Mesodermal cell (in vitro differentiated cells): ENCODE data around the gene CD82.

Experiments
- H3K27ac ChIP-seq: 2 replicates; pipeline ENCODE4 v1.7.0; 2013; ENCODE audit warnings: mild to moderate bottlenecking, low read depth, low read length, moderate library complexity; ENCODE audit not compliant: severe bottlenecking
- H3K36me3 ChIP-seq: 2 replicates; pipeline ENCODE4 v1.7.1; 2013; ENCODE audit warnings: mild to moderate bottlenecking, low read length, moderate library complexity; ENCODE audit not compliant: control insufficient read depth, insufficient read depth
- H3K4me1 ChIP-seq: one replicate; pipeline ENCODE4 v1.7.1; 2013; ENCODE audit warnings: mild to moderate bottlenecking, low read length; ENCODE audit not compliant: insufficient read depth, control insufficient read depth, poor library complexity, severe bottlenecking
- H3K4me3 ChIP-seq: 2 replicates; pipeline ENCODE4 v1.7.0; 2013; ENCODE audit warnings: low read length, control low read depth, mild to moderate bottlenecking; ENCODE audit not compliant: insufficient read depth, poor library complexity, severe bottlenecking; ENCODE audit errors: extremely low read depth
- H3K9me3 ChIP-seq: 2 replicates; pipeline ENCODE4 v1.7.1; 2013; ENCODE audit warnings: mild to moderate bottlenecking, low read length, moderate library complexity; ENCODE audit not compliant: control insufficient read depth
- WGBS, 2 experiments: methylation state at CpG; one replicate each; pipeline ENCODE4 v1.1.5; 2013; ENCODE audit warnings: missing lambda C conversion rate in 2 of 2; ENCODE audit not compliant: insufficient coverage in 2 of 2; 5-methylcytosine and 5-hydroxymethylcytosine counted together

Gene CD82

DNA sequence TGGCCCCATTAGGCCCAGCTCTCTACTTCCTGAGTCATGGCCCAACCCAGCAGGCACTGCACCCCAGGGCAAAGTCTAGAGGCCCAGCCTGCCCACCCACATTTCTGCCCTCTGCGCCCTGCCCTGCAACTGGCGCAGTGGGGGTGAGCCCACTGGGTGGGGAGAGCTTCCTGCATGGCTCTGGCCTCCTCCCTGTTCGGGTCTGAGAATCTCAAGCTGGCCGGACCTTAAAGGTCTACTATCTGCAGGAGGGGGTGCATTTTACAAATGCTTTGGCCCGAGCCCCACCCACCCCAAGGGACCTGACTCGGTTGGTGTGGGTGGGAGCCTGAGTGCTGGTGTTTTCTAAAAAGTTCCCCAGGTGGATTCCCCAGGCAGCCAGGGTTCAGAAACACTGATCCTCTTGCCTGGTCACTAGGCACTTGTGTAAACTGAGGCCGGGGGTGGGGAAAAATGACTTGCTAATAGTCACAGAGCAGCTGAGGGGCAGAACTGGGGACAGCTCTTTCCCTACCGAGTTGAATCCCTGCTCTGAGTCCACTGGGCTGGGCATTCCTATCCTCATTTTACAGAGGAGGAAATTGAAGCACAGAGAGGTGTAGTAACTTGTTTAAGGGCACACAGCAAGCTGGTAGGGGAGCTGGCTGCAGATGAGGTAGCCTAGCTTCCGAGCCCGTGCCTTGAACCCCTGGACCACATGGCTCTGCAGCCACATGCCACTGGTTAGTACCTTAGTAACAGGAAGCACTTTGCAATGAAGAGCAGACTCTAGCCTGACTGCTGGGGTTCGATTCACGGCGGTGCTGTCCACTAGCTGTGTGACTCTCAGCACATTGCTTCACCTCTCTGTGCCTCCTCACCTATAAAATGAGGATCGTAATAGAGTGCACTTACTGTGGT, 36.3 kb downstream of the CD82 start:
- Histone ChIP-seq H3K36me3 (no peaks in the 10 kb centered on the region), H3K4me1 (peaks cover 7% of the 10 kb centered on the region), H3K27ac (no peak overlapping the region), H3K4me3 (no peak overlapping the region), H3K9me3 (no peaks in the 10 kb centered on the region)
- WGBS, 2 experiments: 82 to 92% methylated on average over 8 to 9 of the region's 14 CpGs

DNA sequence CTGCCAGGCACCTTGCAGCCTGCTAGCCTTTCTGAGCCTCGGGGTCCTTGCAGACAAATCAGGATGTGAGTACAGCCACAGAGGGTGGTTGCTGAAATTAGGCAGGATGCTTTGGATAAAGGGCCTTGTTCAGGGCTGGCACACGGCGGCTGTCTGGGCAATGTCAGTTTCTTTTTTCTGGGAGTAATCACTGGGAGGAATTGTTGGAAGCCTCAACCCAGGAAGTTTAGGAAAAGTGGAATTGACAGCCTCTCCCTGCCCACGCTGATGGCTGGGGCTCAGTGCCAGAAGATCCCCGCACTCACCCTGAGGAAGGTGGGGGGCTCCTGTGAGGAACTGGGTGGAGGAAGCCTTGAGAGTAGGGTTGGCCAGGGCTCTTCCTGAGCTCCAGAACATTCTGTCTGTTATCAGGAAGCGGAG, 37.4 kb downstream of the CD82 start:
- H3K36me3 ChIP-seq: no peaks in the 10 kb centered on the region
- H3K4me1 ChIP-seq: peaks cover 7% of the 10 kb centered on the region
- 80 to 84% methylated on average over 5 to 6 of the region's 6 CpGs for WGBS, 2 experiments
- no peak overlapping the region for H3K4me3 ChIP-seq
- no peaks in the 10 kb centered on the region for H3K9me3 ChIP-seq
- no peak overlapping the region for H3K27ac ChIP-seq

DNA sequence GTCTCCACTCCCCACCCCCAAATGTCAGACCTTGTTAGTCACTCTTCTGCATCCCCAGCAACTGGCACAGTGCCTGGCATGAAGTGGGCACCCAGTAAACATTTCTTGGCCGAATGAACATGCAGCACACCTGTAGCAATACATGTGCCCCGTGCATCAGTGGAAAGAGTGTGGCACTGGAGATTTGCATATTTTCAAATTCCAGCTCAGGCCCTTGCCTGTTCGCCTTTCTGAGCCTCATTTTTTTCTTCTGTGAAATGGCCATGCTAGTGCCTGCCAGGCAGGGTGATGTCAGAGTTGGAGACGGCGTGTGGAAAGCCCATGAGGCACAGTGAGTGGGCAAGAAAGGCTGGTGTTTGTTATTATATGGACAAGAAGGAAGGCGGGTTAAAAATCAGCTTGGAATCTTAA, 38.7 kb downstream of the CD82 start:
- Histone ChIP-seq H3K4me3 (no peak overlapping the region), H3K9me3 (no peaks in the 10 kb centered on the region), H3K27ac (no peak overlapping the region), H3K36me3 (no peaks in the 10 kb centered on the region), H3K4me1 (peaks cover 7% of the 10 kb centered on the region)
- WGBS, 2 experiments: 88 to 91% methylated on average over 5 to 6 of the region's 6 CpGs

DNA sequence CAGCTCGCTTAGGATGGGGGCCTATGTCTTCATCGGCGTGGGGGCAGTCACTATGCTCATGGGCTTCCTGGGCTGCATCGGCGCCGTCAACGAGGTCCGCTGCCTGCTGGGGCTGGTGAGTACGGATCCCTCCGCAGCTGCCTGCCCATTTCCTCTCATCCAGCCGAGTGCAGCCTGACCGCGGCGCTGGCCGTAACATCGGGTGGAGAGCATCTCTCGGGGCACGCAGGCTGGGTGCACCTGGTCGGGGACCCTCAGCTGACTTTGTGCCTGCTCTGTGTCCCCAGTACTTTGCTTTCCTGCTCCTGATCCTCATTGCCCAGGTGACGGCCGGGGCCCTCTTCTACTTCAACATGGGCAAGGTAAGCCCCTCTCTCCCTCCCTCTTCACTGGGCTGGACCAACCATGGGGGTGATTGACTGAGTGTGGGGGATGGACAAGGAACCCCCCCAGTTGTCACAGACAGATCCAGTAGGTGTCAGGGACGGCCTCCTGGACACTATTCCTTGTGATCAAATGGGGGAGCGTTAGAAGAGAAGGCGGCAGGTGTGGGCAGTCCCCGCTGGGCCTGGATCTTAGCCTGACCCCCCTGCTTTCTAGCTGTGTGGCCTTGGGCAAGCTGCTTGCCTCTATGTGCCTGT, 39.7 kb downstream of the CD82 start:
- no peak overlapping the region for H3K4me3 ChIP-seq
- 88 to 90% methylated on average over 23 of the region's 25 CpGs for WGBS, 2 experiments
- no peak overlapping the region for H3K27ac ChIP-seq
- H3K4me1 ChIP-seq: peaks cover 7% of the 10 kb centered on the region
- no peaks in the 10 kb centered on the region for H3K9me3 ChIP-seq
- no peaks in the 10 kb centered on the region for H3K36me3 ChIP-seq

DNA sequence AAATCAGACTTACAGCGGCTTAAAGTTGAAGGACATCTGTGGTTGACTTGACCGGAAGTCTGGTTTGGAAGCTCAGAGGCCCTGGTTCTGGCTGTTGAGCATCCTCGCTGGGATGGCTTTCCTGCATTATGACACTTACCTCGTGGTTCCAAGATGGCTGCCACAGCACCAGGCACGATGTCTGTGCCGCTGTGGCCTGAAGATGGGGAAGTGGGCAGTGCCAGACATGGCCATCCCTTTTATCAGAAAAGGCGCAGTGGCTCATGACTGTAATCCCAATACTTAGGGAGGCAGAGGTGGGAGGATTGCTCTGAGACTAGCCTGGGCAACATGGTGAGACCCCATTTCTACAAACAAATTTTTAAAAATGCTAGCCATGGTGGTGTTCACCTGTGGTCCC, 40.5 kb downstream of the CD82 start:
- Histone ChIP-seq H3K4me3 (no peak overlapping the region), H3K36me3 (no peaks in the 10 kb centered on the region), H3K9me3 (no peaks in the 10 kb centered on the region), H3K27ac (no peak overlapping the region), H3K4me1 (peaks cover 7% of the 10 kb centered on the region)
- 95 to 98% methylated on average over 6 of the region's 7 CpGs for WGBS, 2 experiments

DNA sequence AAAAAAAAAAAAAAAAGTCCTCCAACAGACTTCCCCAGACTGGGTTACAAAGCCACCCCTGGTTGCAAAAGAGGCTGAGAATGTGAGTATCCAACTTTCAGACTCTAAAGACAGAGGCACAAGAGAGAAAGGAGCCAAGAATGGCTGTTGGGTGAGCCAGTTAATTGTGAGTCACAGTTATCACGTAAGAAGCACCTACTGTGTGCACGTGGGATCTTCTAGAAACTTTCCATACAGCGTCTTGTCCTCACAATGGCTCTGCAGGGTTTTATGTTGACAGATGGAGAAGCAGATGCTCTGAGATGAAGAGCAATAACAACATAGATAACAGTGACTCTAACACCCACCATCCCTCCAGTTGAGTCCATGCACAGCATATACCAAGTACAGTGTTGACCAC, 41.0 kb downstream of the CD82 start:
- Histone ChIP-seq H3K4me1 (peaks cover 7% of the 10 kb centered on the region), H3K9me3 (no peaks in the 10 kb centered on the region), H3K4me3 (no peak overlapping the region), H3K27ac (no peak overlapping the region), H3K36me3 (no peaks in the 10 kb centered on the region)
- WGBS, 2 experiments: 88% methylated on average over 2 of the region's 3 CpGs; no CpG with 5 or more reads in 1 of the 2 experiments

DNA sequence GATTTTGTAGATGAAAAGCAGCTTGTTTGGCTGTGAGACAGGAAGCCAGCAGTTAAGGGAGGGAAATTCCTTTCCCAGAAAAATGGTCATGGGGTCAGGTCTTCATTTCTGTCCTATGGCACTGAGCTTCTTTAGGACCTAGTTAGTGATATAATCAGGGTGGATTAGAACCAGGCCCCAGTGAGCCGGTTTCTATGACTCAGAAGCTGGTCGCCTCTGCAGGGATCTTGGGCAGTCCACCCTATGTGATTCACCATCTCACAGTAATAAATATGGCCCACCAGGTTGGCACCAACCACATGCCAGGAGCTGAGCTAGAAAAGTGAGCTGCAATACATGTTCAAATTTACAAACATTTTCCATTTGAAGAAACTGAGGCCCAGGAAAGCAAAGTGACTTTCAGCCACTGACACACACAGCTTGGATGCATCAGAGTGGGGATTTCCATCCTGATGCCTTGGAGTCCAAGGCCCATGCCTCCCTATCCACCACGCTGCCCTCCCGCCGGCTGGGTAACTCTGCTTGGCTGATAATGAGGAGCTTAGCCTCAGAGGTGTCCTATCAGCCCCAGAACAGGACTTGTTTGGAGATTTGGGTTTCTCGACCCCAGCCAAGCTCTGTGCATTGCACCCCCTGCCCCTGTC, 42.0 kb downstream of the CD82 start:
- WGBS, 2 experiments: 86 to 91% methylated on average over 4 to 6 of the region's 6 CpGs
- no peaks in the 10 kb centered on the region for H3K36me3 ChIP-seq

DNA sequence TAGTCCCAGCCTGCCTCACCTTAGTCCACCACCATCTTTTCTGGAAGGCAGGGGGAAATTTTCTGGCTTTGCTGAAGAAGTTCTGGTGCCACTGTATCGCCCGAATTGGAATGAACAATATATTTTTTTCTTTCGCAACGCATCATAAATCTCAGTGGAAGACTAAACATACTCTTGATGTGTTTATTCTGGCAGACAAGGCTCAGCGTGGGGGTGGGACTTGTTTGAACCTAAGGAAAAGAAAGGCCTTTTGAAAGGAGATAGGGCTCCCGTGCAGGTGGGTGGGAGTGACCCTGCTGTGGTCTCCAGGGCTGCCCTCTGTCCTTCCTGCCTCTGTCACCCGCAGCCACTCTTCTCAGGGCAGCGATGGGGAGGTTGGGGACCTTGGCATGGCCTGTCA, 42.5 kb downstream of the CD82 start:
- WGBS, 2 experiments: 92 to 93% methylated on average over 6 of the region's 8 CpGs
- H3K4me3 ChIP-seq: no peak overlapping the region
- H3K27ac ChIP-seq: no peak overlapping the region
- H3K4me1 ChIP-seq: peaks cover 3% of the 10 kb centered on the region
- H3K9me3 ChIP-seq: no peaks in the 10 kb centered on the region
- H3K36me3 ChIP-seq: no peaks in the 10 kb centered on the region

More for the DNA sequence above, 42.0 kb downstream of the CD82 start:
- Histone ChIP-seq H3K4me1 (peaks cover 7% of the 10 kb centered on the region), H3K27ac (no peak overlapping the region), H3K4me3 (no peak overlapping the region), H3K9me3 (no peaks in the 10 kb centered on the region)

DNA sequence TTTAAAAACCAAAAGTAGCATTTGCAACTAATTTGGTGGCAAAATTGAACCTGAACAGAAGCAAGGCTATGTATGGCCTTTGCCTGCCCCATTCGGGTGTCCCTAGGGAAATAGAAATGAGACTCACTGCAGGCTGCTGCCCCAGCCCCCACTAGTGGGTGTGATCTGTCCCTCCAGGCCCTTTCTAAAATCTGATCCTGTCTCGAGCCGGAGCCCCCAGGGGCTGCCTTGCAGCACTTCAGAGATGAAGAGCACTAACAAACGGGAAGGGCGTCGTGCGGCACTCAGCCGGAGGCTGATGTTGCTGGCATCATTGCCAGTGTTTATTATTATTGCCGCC, 43.2 kb downstream of the CD82 start:
- no peaks in the 10 kb centered on the region for H3K4me1 ChIP-seq
- H3K27ac ChIP-seq: no peak overlapping the region
- WGBS, 2 experiments: 87 to 89% methylated on average over 9 of the region's 9 CpGs
- H3K36me3 ChIP-seq: no peaks in the 10 kb centered on the region
- no peak overlapping the region for H3K4me3 ChIP-seq
- H3K9me3 ChIP-seq: no peaks in the 10 kb centered on the region

DNA sequence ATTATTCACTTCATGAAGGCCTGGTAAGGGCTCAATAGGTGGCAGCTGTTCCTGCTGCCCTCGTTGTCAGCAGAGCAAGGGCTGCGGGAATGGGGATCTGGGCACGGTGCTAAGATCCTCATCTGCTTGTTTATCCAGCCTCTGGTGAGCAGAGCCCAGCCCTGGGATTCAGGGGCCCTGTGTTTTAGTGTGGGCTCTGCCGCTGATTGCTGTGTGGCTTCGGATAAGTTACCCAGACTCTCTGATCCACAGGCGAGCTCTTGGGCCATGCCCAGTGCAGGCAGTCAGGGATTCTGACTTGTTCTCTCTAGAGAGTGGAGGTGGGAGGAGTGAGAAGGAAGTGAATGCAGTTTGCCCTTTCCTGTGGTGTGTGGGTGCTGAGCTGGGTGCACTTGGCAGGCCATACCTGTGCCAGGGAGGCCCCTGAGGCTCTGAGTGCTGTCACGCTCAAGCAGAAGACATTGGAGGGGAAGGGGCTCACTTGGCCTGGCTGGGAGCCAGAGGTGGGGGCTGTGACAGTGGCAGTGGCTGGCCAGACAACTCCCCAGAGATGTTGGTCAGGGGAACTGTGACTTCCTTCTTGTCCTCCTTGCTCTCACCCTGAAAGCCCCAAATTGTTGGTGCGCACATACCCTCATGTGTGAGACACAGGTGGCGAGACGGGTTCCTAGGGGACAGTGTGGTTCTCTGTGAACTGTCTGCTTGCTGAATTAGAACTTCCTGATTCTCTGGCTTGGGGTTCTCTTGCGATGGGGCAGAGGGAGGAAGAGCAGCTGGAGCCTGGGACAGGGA, 43.7 kb downstream of the CD82 start:
- no peaks in the 10 kb centered on the region for H3K4me1 ChIP-seq
- WGBS, 2 experiments: 84 to 86% methylated on average over 10 to 11 of the region's 11 CpGs
- H3K27ac ChIP-seq: no peak overlapping the region
- H3K36me3 ChIP-seq: no peaks in the 10 kb centered on the region
- H3K4me3 ChIP-seq: no peak overlapping the region
- no peaks in the 10 kb centered on the region for H3K9me3 ChIP-seq
